IPS DF 6.9 (cell line): Measurements from ENCODE around the gene RFTN1.
A peak's percentile ranks its signal among the peaks of the same experiment; 100 is the strongest.

Experiments
- DNase-seq: peaks from one replicate; pipeline ENCODE4 v3.0.0-alpha.2; 2013; ENCODE audit warnings: low read depth, low spot score
- H3K27ac ChIP-seq: one replicate; pipeline ENCODE4 v1.5.1; 2013; ENCODE audit warnings: low read length, control low read depth
- H3K27me3 ChIP-seq: 2 replicates; pipeline ENCODE4 v1.6.1; 2013; ENCODE audit warnings: mild to moderate bottlenecking, low read length; ENCODE audit not compliant: control insufficient read depth, insufficient read depth
- H3K36me3 ChIP-seq: 2 replicates; pipeline ENCODE4 v1.6.1; 2013; ENCODE audit warnings: low read length; ENCODE audit not compliant: control insufficient read depth, insufficient read depth
- H3K4me1 ChIP-seq: 2 replicates; pipeline ENCODE4 v1.6.1; 2013; ENCODE audit warnings: low read length; ENCODE audit not compliant: control insufficient read depth, insufficient read depth
- H3K4me3 ChIP-seq: 2 replicates; pipeline ENCODE4 v1.5.1; 2013; ENCODE audit warnings: mild to moderate bottlenecking, low read length
- H3K9me3 ChIP-seq: 2 replicates; pipeline ENCODE4 v1.6.1; 2013; ENCODE audit warnings: low read length, inconsistent platforms; ENCODE audit not compliant: control insufficient read depth, insufficient read depth
- WGBS: extraction: QIAGEN DNeasy Blood & Tissue Kit; methylation state at CpG from one replicate; pipeline ENCODE4 v1.1.7; 2013; ENCODE audit warnings: mixed read lengths, missing lambda C conversion rate; ENCODE audit not compliant: insufficient read length, insufficient coverage; 5-methylcytosine and 5-hydroxymethylcytosine counted together

Gene RFTN1

GRCh38 chr3:16486951-16487480, 26.5 kb downstream of the RFTN1 start:
- H3K27me3 ChIP-seq = no peaks in the 10 kb centered on the region; the same call in 1 of the 2 replicates
- no peak overlapping the region for H3K4me3 ChIP-seq
- no CpG with 5 or more reads among the region's 6 CpGs for WGBS
- H3K4me1 ChIP-seq = no peaks in the 10 kb centered on the region
- H3K9me3 ChIP-seq = no peaks in the 10 kb centered on the region
- no peak overlapping the region for H3K27ac ChIP-seq
- no peak for DNase-seq
- H3K36me3 ChIP-seq = no peaks in the 10 kb centered on the region

GRCh38 chr3:16486201-16486600, 27.3 kb downstream of the RFTN1 start:
- Histone ChIP-seq H3K27ac (no peak overlapping the region), H3K4me1 (peaks cover 3% of the 10 kb centered on the region; the same call in 1 of the 2 replicates), H3K4me3 (no peak overlapping the region), H3K36me3 (no peaks in the 10 kb centered on the region), H3K9me3 (no peaks in the 10 kb centered on the region), H3K27me3 (no peaks in the 10 kb centered on the region; the same call in 1 of the 2 replicates)
- WGBS = no CpG with 5 or more reads among the region's 2 CpGs
- no peak for DNase-seq

GRCh38 chr3:16485395-16485992, 28.0 kb downstream of the RFTN1 start:
- Histone ChIP-seq H3K4me3 (no peak overlapping the region), H3K36me3 (no peaks in the 10 kb centered on the region), H3K27me3 (no peaks in the 10 kb centered on the region), H3K27ac (no peak overlapping the region), H3K9me3 (no peaks in the 10 kb centered on the region), H3K4me1 (peaks cover 6% of the 10 kb centered on the region; the same call in 1 of the 2 replicates)
- DNase-seq = no peak
- no CpG with 5 or more reads among the region's 5 CpGs for WGBS

GRCh38 chr3:16484984-16485383, 28.5 kb downstream of the RFTN1 start:
- no CpG with 5 or more reads among the region's 2 CpGs for WGBS
- H3K27ac ChIP-seq = no peak overlapping the region
- H3K4me3 ChIP-seq = no peak overlapping the region
- no peaks in the 10 kb centered on the region for H3K36me3 ChIP-seq
- no peaks in the 10 kb centered on the region for H3K27me3 ChIP-seq
- no peaks in the 10 kb centered on the region for H3K9me3 ChIP-seq
- DNase-seq = no peak
- H3K4me1 ChIP-seq = peaks cover 6% of the 10 kb centered on the region; the same call in 1 of the 2 replicates

GRCh38 chr3:16484216-16484615, 29.3 kb downstream of the RFTN1 start:
- no peaks in the 10 kb centered on the region for H3K27me3 ChIP-seq
- H3K36me3 ChIP-seq = no peaks in the 10 kb centered on the region
- H3K4me1 ChIP-seq = peaks cover 6% of the 10 kb centered on the region; the same call in 1 of the 2 replicates
- no peak for DNase-seq
- no peak overlapping the region for H3K4me3 ChIP-seq
- no peak overlapping the region for H3K27ac ChIP-seq
- H3K9me3 ChIP-seq = no peaks in the 10 kb centered on the region
- no CpG with 5 or more reads among the region's 6 CpGs for WGBS

- H3K4me1 ChIP-seq = peaks cover 6% of the 10 kb centered on the region; the same call in 1 of the 2 replicates
Measured at GRCh38 chr3:16482770-16483531, 30.5 kb downstream of the RFTN1 start.

GRCh38 chr3:16482194-16482769, 31.2 kb downstream of the RFTN1 start:
- H3K9me3 ChIP-seq = no peaks in the 10 kb centered on the region
- H3K4me3 ChIP-seq = no peak overlapping the region
- no peak overlapping the region for H3K27ac ChIP-seq
- H3K36me3 ChIP-seq = no peaks in the 10 kb centered on the region
- no peaks in the 10 kb centered on the region for H3K27me3 ChIP-seq
- peaks cover 6% of the 10 kb centered on the region; the same call in 1 of the 2 replicates for H3K4me1 ChIP-seq
- no CpG with 5 or more reads among the region's 5 CpGs for WGBS
- no peak for DNase-seq

More at GRCh38 chr3:16482770-16483531, 30.5 kb downstream of the RFTN1 start:
- DNase-seq = peak; percentile 50
- no peaks in the 10 kb centered on the region for H3K9me3 ChIP-seq
- no CpG with 5 or more reads among the region's 7 CpGs for WGBS
- no peak overlapping the region for H3K27ac ChIP-seq
- H3K27me3 ChIP-seq = no peaks in the 10 kb centered on the region
- no peaks in the 10 kb centered on the region for H3K36me3 ChIP-seq
- H3K4me3 ChIP-seq = no peak overlapping the region

GRCh38 chr3:16481546-16481897, 32.0 kb downstream of the RFTN1 start:
- no CpG with 5 or more reads among the region's 3 CpGs for WGBS
- no peak for DNase-seq
- H3K4me1 ChIP-seq = peaks cover 6% of the 10 kb centered on the region; the same call in 1 of the 2 replicates
- H3K27ac ChIP-seq = no peak overlapping the region
- no peak overlapping the region for H3K4me3 ChIP-seq
- no peaks in the 10 kb centered on the region for H3K36me3 ChIP-seq
- H3K27me3 ChIP-seq = no peaks in the 10 kb centered on the region
- H3K9me3 ChIP-seq = no peaks in the 10 kb centered on the region

GRCh38 chr3:16480861-16481545, 32.5 kb downstream of the RFTN1 start:
- H3K4me1 ChIP-seq = peaks cover 6% of the 10 kb centered on the region; the same call in 1 of the 2 replicates
- WGBS = 100% methylated on average over 1 of the region's 5 CpGs
- H3K27ac ChIP-seq = no peak overlapping the region
- no peaks in the 10 kb centered on the region for H3K27me3 ChIP-seq
- no peak overlapping the region for H3K4me3 ChIP-seq
- DNase-seq = no peak
- H3K9me3 ChIP-seq = no peaks in the 10 kb centered on the region
- H3K36me3 ChIP-seq = no peaks in the 10 kb centered on the region

GRCh38 chr3:16478516-16478915, 35.0 kb downstream of the RFTN1 start:
- H3K27ac ChIP-seq = no peak overlapping the region

More at GRCh38 chr3:16478516-16478915, 35.0 kb downstream of the RFTN1 start:
- no peak for DNase-seq
- Histone ChIP-seq H3K9me3 (no peaks in the 10 kb centered on the region), H3K36me3 (no peaks in the 10 kb centered on the region), H3K27me3 (no peaks in the 10 kb centered on the region), H3K4me1 (peaks cover 8% of the 10 kb centered on the region; the same call in 1 of the 2 replicates), H3K4me3 (no peak overlapping the region)
- WGBS = no CpG with 5 or more reads among the region's 2 CpGs
